Mesendoderm (in vitro differentiated cells): ENCODE data around the gene MRO.
A peak's percentile ranks its signal among the peaks of the same experiment; 100 is the strongest.

Source experiments
- DNase-seq: peaks from one replicate; pipeline ENCODE4 v3.0.0; 2013
- H2AK5ac ChIP-seq: 2 replicates; pipeline ENCODE4 v1.6.1; 2013; ENCODE audit warnings: low read length, inconsistent platforms
- H2BK120ac ChIP-seq: 2 replicates; pipeline ENCODE4 v1.6.1; 2013; ENCODE audit warnings: low read depth, mild to moderate bottlenecking, low read length, moderate library complexity, mixed read lengths
- H2BK15ac ChIP-seq: replicated peaks from 2 replicates; pipeline ENCODE4 v1.6.1; 2013; ENCODE audit warnings: low read depth, mild to moderate bottlenecking, moderate library complexity
- H2BK5ac ChIP-seq: 2 replicates; pipeline ENCODE4 v1.6.1; 2013; ENCODE audit warnings: low read length, inconsistent platforms
- H3K18ac ChIP-seq: 2 replicates; pipeline ENCODE4 v1.6.1; 2013; ENCODE audit warnings: mild to moderate bottlenecking, low read length, mixed read lengths
- H3K23ac ChIP-seq: one replicate; pipeline ENCODE4 v1.6.1; 2013; ENCODE audit warnings: low read length
- H3K27ac ChIP-seq: 2 replicates; pipeline ENCODE4 v1.5.1; 2013; ENCODE audit warnings: low read depth, mild to moderate bottlenecking, inconsistent platforms, low read length, moderate library complexity
- H3K27me3 ChIP-seq: 2 replicates; pipeline ENCODE4 v1.6.1; 2013; ENCODE audit warnings: low read length, control low read depth, mild to moderate bottlenecking, inconsistent platforms; ENCODE audit not compliant: insufficient read depth, poor library complexity
- H3K36me3 ChIP-seq: 2 replicates; pipeline ENCODE4 v1.6.1; 2013; ENCODE audit warnings: low read length, inconsistent platforms; ENCODE audit not compliant: control insufficient read depth, insufficient read depth
- H3K4ac ChIP-seq: one replicate; pipeline ENCODE4 v1.6.1; 2013; ENCODE audit warnings: low read depth, mild to moderate bottlenecking, low read length, moderate library complexity
- H3K4me1 ChIP-seq: 2 replicates; pipeline ENCODE4 v1.6.1; 2013; ENCODE audit warnings: low read depth, low read length, inconsistent platforms; ENCODE audit not compliant: control insufficient read depth
- H3K4me2 ChIP-seq: 2 replicates; pipeline ENCODE4 v1.6.1; 2013; ENCODE audit warnings: low read length
- H3K4me3 ChIP-seq: 2 replicates; pipeline ENCODE4 v1.5.1; 2013; ENCODE audit warnings: mild to moderate bottlenecking, low read length
- H3K56ac ChIP-seq: one replicate; pipeline ENCODE4 v1.6.1; 2013; ENCODE audit warnings: low read length
- H3K79me1 ChIP-seq: 2 replicates; pipeline ENCODE4 v1.6.1; 2013; ENCODE audit warnings: low read length, inconsistent platforms
- H3K79me2 ChIP-seq: 2 replicates; pipeline ENCODE4 v1.6.1; 2013; ENCODE audit warnings: mild to moderate bottlenecking, low read length; ENCODE audit not compliant: control insufficient read depth, insufficient read depth
- H3K9ac ChIP-seq: 2 replicates; pipeline ENCODE4 v1.6.1; 2013; ENCODE audit warnings: low read length, inconsistent platforms
- H4K5ac ChIP-seq: one replicate; pipeline ENCODE4 v1.6.1; 2013; ENCODE audit warnings: low read length
- H4K8ac ChIP-seq: one replicate; pipeline ENCODE4 v1.6.1; 2013; ENCODE audit warnings: low read depth, mild to moderate bottlenecking, control low read depth, low read length, moderate library complexity
- WGBS: extraction: QIAGEN DNeasy Blood & Tissue Kit; methylation state at CpG from one replicate; pipeline ENCODE4 v1.1.7; 2013; ENCODE audit warnings: low lambda C conversion rate, missing lambda C conversion rate; ENCODE audit not compliant: insufficient coverage; ENCODE audit errors: extremely low coverage; 5-methylcytosine and 5-hydroxymethylcytosine counted together

Gene MRO

GRCh38 chr18:50820901-50821520, 1.2 kb upstream of the MRO start:
- no peak overlapping the region for H3K23ac ChIP-seq
- no peak overlapping the region for H2BK15ac ChIP-seq
- no peak overlapping the region for H3K56ac ChIP-seq
- no peak overlapping the region for H2BK120ac ChIP-seq
- H3K27me3 ChIP-seq: no peaks in the 10 kb centered on the region
- DNase-seq: no peak
- no peak overlapping the region for H3K27ac ChIP-seq
- H3K36me3 ChIP-seq: no peaks in the 10 kb centered on the region
- peak overlapping the region; percentile 90 for H4K8ac ChIP-seq
- no peak overlapping the region for H3K18ac ChIP-seq
- H3K4ac ChIP-seq: no peak overlapping the region
- no peak overlapping the region for H2BK5ac ChIP-seq
- no peak overlapping the region for H3K4me2 ChIP-seq
- H3K4me1 ChIP-seq: no peaks in the 10 kb centered on the region
- no peak overlapping the region for H3K9ac ChIP-seq
- no peaks in the 10 kb centered on the region for H3K79me1 ChIP-seq
- no CpG with 5 or more reads among the region's 5 CpGs for WGBS
- H2AK5ac ChIP-seq: no peak overlapping the region
- H3K4me3 ChIP-seq: no peak overlapping the region
- H3K79me2 ChIP-seq: no peaks in the 10 kb centered on the region
- no peak overlapping the region for H4K5ac ChIP-seq

- Histone ChIP-seq H2AK5ac (no peak overlapping the region), H3K27me3 (no peaks in the 10 kb centered on the region), H2BK5ac (no peak overlapping the region), H3K23ac (no peak overlapping the region), H2BK120ac (no peak overlapping the region), H3K4me1 (no peaks in the 10 kb centered on the region), H3K18ac (no peak overlapping the region), H3K9ac (peak overlapping the region; percentile 61), H3K56ac (peak overlapping the region; percentile 78), H3K4me3 (no peak overlapping the region), H3K79me2 (no peaks in the 10 kb centered on the region), H3K4ac (no peak overlapping the region), H3K36me3 (no peaks in the 10 kb centered on the region), H3K4me2 (peak overlapping the region; percentile 80), H3K27ac (no peak overlapping the region), H2BK15ac (no peak overlapping the region), H3K79me1 (no peaks in the 10 kb centered on the region), H4K8ac (no peak overlapping the region), H4K5ac (no peak overlapping the region)
- peak; percentile 90 for DNase-seq
- no CpG with 5 or more reads among the region's 16 CpGs for WGBS
Observed at GRCh38 chr18:50819027-50819727, 639 bp downstream of the MRO start.

- Histone ChIP-seq H3K23ac (no peak overlapping the region), H3K79me2 (no peaks in the 10 kb centered on the region), H4K5ac (no peak overlapping the region), H2BK15ac (no peak overlapping the region), H3K4me2 (no peak overlapping the region), H3K4me1 (no peaks in the 10 kb centered on the region), H3K9ac (no peak overlapping the region), H3K27me3 (no peaks in the 10 kb centered on the region), H2BK120ac (no peak overlapping the region), H3K79me1 (no peaks in the 10 kb centered on the region), H3K4ac (no peak overlapping the region), H3K36me3 (no peaks in the 10 kb centered on the region), H3K27ac (no peak overlapping the region), H3K56ac (no peak overlapping the region), H3K18ac (no peak overlapping the region), H4K8ac (no peak overlapping the region), H2BK5ac (no peak overlapping the region), H3K4me3 (no peak overlapping the region), H2AK5ac (no peak overlapping the region)
- DNase-seq: no peak
- WGBS: no CpG with 5 or more reads among the region's 7 CpGs
Observed at GRCh38 chr18:50816419-50817166, 3.2 kb downstream of the MRO start.

- Histone ChIP-seq H3K9ac (no peak overlapping the region), H3K4me2 (no peak overlapping the region), H4K8ac (no peak overlapping the region), H3K4me1 (no peaks in the 10 kb centered on the region), H3K4ac (no peak overlapping the region), H3K79me2 (no peaks in the 10 kb centered on the region), H3K36me3 (no peaks in the 10 kb centered on the region), H2BK5ac (no peak overlapping the region), H2BK15ac (no peak overlapping the region), H3K23ac (no peak overlapping the region), H2AK5ac (no peak overlapping the region), H3K27me3 (no peaks in the 10 kb centered on the region), H3K79me1 (no peaks in the 10 kb centered on the region), H3K18ac (no peak overlapping the region), H4K5ac (no peak overlapping the region), H3K27ac (no peak overlapping the region), H3K56ac (no peak overlapping the region), H2BK120ac (no peak overlapping the region), H3K4me3 (no peak overlapping the region)
- no peak for DNase-seq
- WGBS: no CpG with 5 or more reads among the region's 7 CpGs
Observed at GRCh38 chr18:50814395-50814794, 5.4 kb downstream of the MRO start.

GRCh38 chr18:50813353-50813752, 6.5 kb downstream of the MRO start:
- H2BK120ac ChIP-seq: no peak overlapping the region
- no peak overlapping the region for H3K4me2 ChIP-seq
- H3K79me1 ChIP-seq: no peaks in the 10 kb centered on the region
- WGBS: no CpG with 5 or more reads among the region's 2 CpGs
- H3K79me2 ChIP-seq: no peaks in the 10 kb centered on the region
- H3K27me3 ChIP-seq: no peaks in the 10 kb centered on the region
- no peaks in the 10 kb centered on the region for H3K36me3 ChIP-seq
- no peak overlapping the region for H3K27ac ChIP-seq
- H3K56ac ChIP-seq: no peak overlapping the region
- H3K4me1 ChIP-seq: no peaks in the 10 kb centered on the region
- no peak overlapping the region for H3K4me3 ChIP-seq
- no peak overlapping the region for H2BK5ac ChIP-seq
- H4K8ac ChIP-seq: no peak overlapping the region
- no peak overlapping the region for H3K9ac ChIP-seq
- no peak overlapping the region for H3K4ac ChIP-seq
- H3K23ac ChIP-seq: no peak overlapping the region
- H2AK5ac ChIP-seq: no peak overlapping the region
- no peak overlapping the region for H2BK15ac ChIP-seq
- DNase-seq: no peak
- H3K18ac ChIP-seq: no peak overlapping the region
- no peak overlapping the region for H4K5ac ChIP-seq
